GM12873 (cell line): ENCODE measurements around the gene HELZ2.

Experiments used
- CTCF ChIP-seq: IDR thresholded peaks from 2 replicates; pipeline ENCODE4 v1.5.1; 2012; ENCODE audit warnings: low read depth, mild to moderate bottlenecking, moderate library complexity, low read length, control low read depth; ENCODE audit not compliant: insufficient read depth; ENCODE audit errors: missing control alignments

The HELZ2 gene

GRCh38 chr20:63564036-63564810 lies 9.8 kb downstream of the HELZ2 start:
- no peak for TF ChIP-seq CTCF

DNA sequence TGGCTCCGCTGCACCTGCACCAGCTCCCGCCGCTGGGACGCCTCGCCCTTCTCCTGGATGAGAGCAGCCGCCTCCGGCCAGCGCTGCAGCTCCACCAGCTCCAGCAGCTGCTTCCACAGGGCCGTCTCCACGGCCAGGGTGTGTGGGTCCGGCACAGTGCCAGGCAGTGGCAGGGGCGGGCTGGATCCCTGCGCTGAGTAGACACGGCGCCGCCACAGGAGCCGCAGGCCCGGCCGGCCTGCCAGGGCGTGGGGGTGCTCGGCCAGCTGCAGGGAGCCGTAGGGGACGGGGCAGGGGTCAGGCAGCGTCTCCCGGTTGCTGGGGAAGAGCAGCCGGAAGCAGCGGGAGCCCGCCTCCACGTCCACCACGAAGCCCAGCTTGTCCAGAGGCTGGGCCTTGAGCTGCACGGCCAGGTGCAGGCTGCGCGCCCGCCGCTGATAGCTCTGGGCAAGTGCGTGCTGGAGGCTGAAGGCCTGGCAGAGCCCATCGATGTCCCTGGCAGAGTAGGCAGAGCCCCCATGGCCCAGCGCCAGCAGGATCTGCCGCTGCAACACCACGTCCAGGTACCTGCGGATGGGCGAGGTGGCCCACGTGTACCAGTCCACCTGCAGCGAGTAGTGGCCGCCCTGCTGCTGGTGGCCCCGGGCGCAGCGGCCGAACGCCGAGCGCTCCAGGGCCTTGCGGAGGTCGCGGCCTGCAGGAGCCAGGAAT lies 10.7 kb downstream of the HELZ2 start:
- TF ChIP-seq CTCF, result no peak

GRCh38 chr20:63562461-63563224 lies 11.4 kb downstream of the HELZ2 start:
- no peak for TF ChIP-seq CTCF

GRCh38 chr20:63561624-63562396 lies 12.2 kb downstream of the HELZ2 start:
- no peak for TF ChIP-seq CTCF

DNA sequence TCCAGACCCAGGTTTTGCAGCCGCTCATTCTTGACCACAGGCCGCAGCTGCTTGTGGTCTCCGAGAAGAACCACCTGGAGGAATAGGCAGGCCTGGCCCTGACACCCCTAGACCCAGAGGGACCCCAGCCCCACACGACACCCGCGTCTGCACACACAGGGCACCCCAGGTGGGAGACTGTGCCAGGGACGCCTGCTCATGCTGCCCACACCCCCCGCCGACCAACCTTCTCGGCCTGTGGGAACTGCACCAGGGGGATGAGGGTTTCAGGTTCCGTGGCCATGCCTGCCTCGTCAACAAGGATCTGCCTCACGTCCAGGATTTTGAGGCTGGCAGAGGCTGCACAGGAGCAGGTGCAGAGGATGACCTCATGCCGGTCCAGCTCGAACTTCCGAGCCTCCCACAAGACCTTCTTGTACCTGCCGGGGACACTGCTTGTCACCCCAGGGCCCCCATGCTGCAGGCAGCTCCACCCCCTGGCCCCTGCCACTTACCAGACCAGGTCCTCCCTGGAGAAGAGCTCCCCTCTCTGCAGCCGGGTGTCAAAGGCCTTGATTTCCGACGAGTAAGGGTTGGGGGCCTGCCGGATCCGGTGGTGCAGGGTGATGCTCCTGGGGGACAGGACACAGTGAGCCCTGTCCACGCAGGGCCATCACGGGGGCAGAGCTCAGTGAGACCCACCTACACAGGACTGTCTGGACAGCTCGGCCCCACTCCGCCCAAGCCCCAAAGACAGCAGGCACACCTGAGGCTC lies 13.0 kb downstream of the HELZ2 start:
- no peak for TF ChIP-seq CTCF

GRCh38 chr20:63560333-63560805 lies 13.7 kb downstream of the HELZ2 start:
- no peak for TF ChIP-seq CTCF
